IMR-90 (cell line): ENCODE results near the gene LRP5.

Experiments
- CEBPB ChIP-seq: IDR thresholded peaks from 2 replicates; pipeline ENCODE4 v1.6.1; 2012; ENCODE audit warnings: low read depth, low read length, improper control_type of control experiment
- FOS ChIP-seq: fragments of 150-350 bp; IDR thresholded peaks from 2 replicates; pipeline ENCODE4 v1.6.1; 2016; ENCODE audit warnings: low read depth, low read length
- MAFK ChIP-seq: IDR thresholded peaks from 2 replicates; pipeline ENCODE4 v1.6.1; 2012; ENCODE audit warnings: low read depth, low read length, improper control_type of control experiment
- MAZ ChIP-seq: IDR thresholded peaks from 2 replicates; pipeline ENCODE4 v1.6.1; 2012; ENCODE audit warnings: low read depth, mild to moderate bottlenecking, low read length, improper control_type of control experiment, moderate library complexity, borderline replicate concordance
- NFE2L2 ChIP-seq: fragments of 150-350 bp; IDR thresholded peaks from 2 replicates; pipeline ENCODE4 v1.6.1; 2016; ENCODE audit warnings: low read depth, mild to moderate bottlenecking, low read length
- POLR2A ChIP-seq: IDR thresholded peaks from 2 replicates; pipeline ENCODE4 v1.6.1; 2012; ENCODE audit warnings: mild to moderate bottlenecking, low read depth, low read length
- RAD21 ChIP-seq: IDR thresholded peaks from 2 replicates; pipeline ENCODE4 v1.6.1; 2012; ENCODE audit warnings: low read length, improper control_type of control experiment
- RCOR1 ChIP-seq: IDR thresholded peaks from 2 replicates; pipeline ENCODE4 v1.6.1; 2012; ENCODE audit warnings: mild to moderate bottlenecking, low read length, improper control_type of control experiment; ENCODE audit not compliant: insufficient replicate concordance
- RFX5 ChIP-seq: IDR thresholded peaks from 2 replicates; pipeline ENCODE4 v1.8.0; 2012; ENCODE audit warnings: low read depth, mild to moderate bottlenecking, low read length, moderate library complexity
- SMC3 ChIP-seq: fragments of 150-350 bp; IDR thresholded peaks from 2 replicates; pipeline ENCODE4 v1.6.1; 2016; ENCODE audit warnings: low read depth, mild to moderate bottlenecking, antibody characterized with exemption, low read length, moderate library complexity
- TF ChIP-seq, protein P1 (sequence below): conservative IDR thresholded peaks from 2 replicates; pipeline ENCODE4 v1.5.1; 2012; ENCODE audit warnings: mild to moderate bottlenecking, low read depth, low read length, improper control_type of control experiment
- TF ChIP-seq, protein P2 (sequence below): fragments of 150-350 bp; IDR thresholded peaks from 2 replicates; pipeline ENCODE4 v1.6.1; 2017; ENCODE audit warnings: mild to moderate bottlenecking, antibody characterized with exemption, low read length, low read depth

- TF ChIP-seq, protein P1, sequence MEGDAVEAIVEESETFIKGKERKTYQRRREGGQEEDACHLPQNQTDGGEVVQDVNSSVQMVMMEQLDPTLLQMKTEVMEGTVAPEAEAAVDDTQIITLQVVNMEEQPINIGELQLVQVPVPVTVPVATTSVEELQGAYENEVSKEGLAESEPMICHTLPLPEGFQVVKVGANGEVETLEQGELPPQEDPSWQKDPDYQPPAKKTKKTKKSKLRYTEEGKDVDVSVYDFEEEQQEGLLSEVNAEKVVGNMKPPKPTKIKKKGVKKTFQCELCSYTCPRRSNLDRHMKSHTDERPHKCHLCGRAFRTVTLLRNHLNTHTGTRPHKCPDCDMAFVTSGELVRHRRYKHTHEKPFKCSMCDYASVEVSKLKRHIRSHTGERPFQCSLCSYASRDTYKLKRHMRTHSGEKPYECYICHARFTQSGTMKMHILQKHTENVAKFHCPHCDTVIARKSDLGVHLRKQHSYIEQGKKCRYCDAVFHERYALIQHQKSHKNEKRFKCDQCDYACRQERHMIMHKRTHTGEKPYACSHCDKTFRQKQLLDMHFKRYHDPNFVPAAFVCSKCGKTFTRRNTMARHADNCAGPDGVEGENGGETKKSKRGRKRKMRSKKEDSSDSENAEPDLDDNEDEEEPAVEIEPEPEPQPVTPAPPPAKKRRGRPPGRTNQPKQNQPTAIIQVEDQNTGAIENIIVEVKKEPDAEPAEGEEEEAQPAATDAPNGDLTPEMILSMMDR: no peak
- no peak for TF ChIP-seq POLR2A
- no peak for TF ChIP-seq SMC3
- TF ChIP-seq MAFK: no peak
- no peak for TF ChIP-seq RAD21
- no peak for TF ChIP-seq MAZ
- no peak for TF ChIP-seq RFX5
- TF ChIP-seq CEBPB: no peak
- TF ChIP-seq FOS: no peak
- TF ChIP-seq, protein P2, sequence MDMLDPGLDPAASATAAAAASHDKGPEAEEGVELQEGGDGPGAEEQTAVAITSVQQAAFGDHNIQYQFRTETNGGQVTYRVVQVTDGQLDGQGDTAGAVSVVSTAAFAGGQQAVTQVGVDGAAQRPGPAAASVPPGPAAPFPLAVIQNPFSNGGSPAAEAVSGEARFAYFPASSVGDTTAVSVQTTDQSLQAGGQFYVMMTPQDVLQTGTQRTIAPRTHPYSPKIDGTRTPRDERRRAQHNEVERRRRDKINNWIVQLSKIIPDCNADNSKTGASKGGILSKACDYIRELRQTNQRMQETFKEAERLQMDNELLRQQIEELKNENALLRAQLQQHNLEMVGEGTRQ: no peak
- no peak for TF ChIP-seq NFE2L2
- TF ChIP-seq RCOR1: no peak
These were observed 14.2 kb downstream of the LRP5 start for GRCh38 chr11:68326334-68327215.
